Measurements from ENCODE around the gene GBF1. TPM values are rescaled to one million over a fixed set of nuclear protein-coding genes. Genes with fewer than 3 reads are reported as not detected.

GBF1 gene
- total RNA-seq, 1 donor from 2014 or later = 71.6 TPM

GRCh38 chr10:102429468-102429867 is 184.1 kb downstream of the GBF1 start:
- DNase-seq = no peak
- no peaks in the 10 kb centered on the region for H3K36me3 Mint-ChIP-seq (ENCODE audit: unreplicated experiment)

GRCh38 chr10:102431452-102432124 is 186.3 kb downstream of the GBF1 start:
- no peak for DNase-seq
- peaks cover 8% of the 10 kb centered on the region for H3K4me1 Mint-ChIP-seq (ENCODE audit: low read depth, unreplicated experiment)
- no peaks in the 10 kb centered on the region for H3K36me3 Mint-ChIP-seq (ENCODE audit: unreplicated experiment)
- peak overlapping the region; percentile 98 for H3K4me3 Mint-ChIP-seq (ENCODE audit: unreplicated experiment)
- peak overlapping the region; percentile 97 for H3K27ac Mint-ChIP-seq (ENCODE audit: unreplicated experiment)
- peaks cover 7% of the 10 kb centered on the region for H3K9me3 Mint-ChIP-seq (ENCODE audit: unreplicated experiment)
- H3K27me3 Mint-ChIP-seq (ENCODE audit: unreplicated experiment) = peaks cover 13% of the 10 kb centered on the region
- no peak for TF ChIP-seq CTCF (IDR thresholded peaks at IDR 0.05; ENCODE audit: partially characterized antibody, unreplicated experiment)

More at GRCh38 chr10:102429468-102429867, 184.1 kb downstream of the GBF1 start:
- H3K4me3 Mint-ChIP-seq (ENCODE audit: unreplicated experiment) = no peak overlapping the region
- H3K9me3 Mint-ChIP-seq (ENCODE audit: unreplicated experiment) = peaks cover 4% of the 10 kb centered on the region
- TF ChIP-seq CTCF (IDR thresholded peaks at IDR 0.05; ENCODE audit: partially characterized antibody, unreplicated experiment) = no peak
- H3K27me3 Mint-ChIP-seq (ENCODE audit: unreplicated experiment) = peaks cover 5% of the 10 kb centered on the region
- peaks cover 8% of the 10 kb centered on the region for H3K4me1 Mint-ChIP-seq (ENCODE audit: low read depth, unreplicated experiment)
- no peak overlapping the region for H3K27ac Mint-ChIP-seq (ENCODE audit: unreplicated experiment)

Other genes with a start within 250 kb of the GBF1 start
- 48.1 TPM for gene ARMH3, start 189.4 kb upstream of the GBF1 start, total RNA-seq (ENCODE audit: unreplicated experiment)
- 22.1 TPM for gene HPS6, start 180.2 kb upstream of the GBF1 start, total RNA-seq (ENCODE audit: unreplicated experiment)
- gene LDB1, start 125.2 kb upstream of the GBF1 start, total RNA-seq (ENCODE audit: unreplicated experiment) = 310 TPM
- gene PPRC1, start 112.5 kb upstream of the GBF1 start, total RNA-seq (ENCODE audit: unreplicated experiment) = 21.6 TPM
- gene NOLC1, start 93.1 kb upstream of the GBF1 start, total RNA-seq (ENCODE audit: unreplicated experiment) = 59.5 TPM
- not detected for gene ELOVL3, start 19.2 kb upstream of the GBF1 start, total RNA-seq (ENCODE audit: unreplicated experiment)
- not detected for gene PITX3, start 4.0 kb upstream of the GBF1 start, total RNA-seq (ENCODE audit: unreplicated experiment)
- 7.5 TPM for gene NFKB2, start 150.2 kb downstream of the GBF1 start, total RNA-seq (ENCODE audit: unreplicated experiment)
- gene PSD, start 173.3 kb downstream of the GBF1 start, total RNA-seq (ENCODE audit: unreplicated experiment) = 88.5 TPM
- gene FBXL15, start 175.3 kb downstream of the GBF1 start, total RNA-seq (ENCODE audit: unreplicated experiment) = 23.4 TPM
- 104 TPM for gene CUEDC2, start 187.0 kb downstream of the GBF1 start, total RNA-seq (ENCODE audit: unreplicated experiment)
- not detected for gene C10orf95, start 206.0 kb downstream of the GBF1 start, total RNA-seq (ENCODE audit: unreplicated experiment)

Data from glutamatergic neuron (in vitro differentiated cells).